DOHH2 (cell line): ENCODE results near the gene UQCRQ.

ENCODE experiments used
- CTCF ChIP-seq: fragments of 200-600 bp; sonication (generic); IDR thresholded peaks from one replicate; pipeline ENCODE4 v1.5.1; 2014; ENCODE audit warnings: antibody characterized with exemption, mild to moderate bottlenecking, low read depth, low read length; ENCODE audit not compliant: poor library complexity, severe bottlenecking
- EZH2phosphoT487 ChIP-seq: fragments of 200-600 bp; sonication (generic); IDR thresholded peaks from 2 replicates; pipeline ENCODE4 v1.6.1; 2017; ENCODE audit warnings: borderline replicate concordance, mild to moderate bottlenecking, antibody characterized with exemption, low read length, moderate library complexity, mixed read lengths

DNA sequence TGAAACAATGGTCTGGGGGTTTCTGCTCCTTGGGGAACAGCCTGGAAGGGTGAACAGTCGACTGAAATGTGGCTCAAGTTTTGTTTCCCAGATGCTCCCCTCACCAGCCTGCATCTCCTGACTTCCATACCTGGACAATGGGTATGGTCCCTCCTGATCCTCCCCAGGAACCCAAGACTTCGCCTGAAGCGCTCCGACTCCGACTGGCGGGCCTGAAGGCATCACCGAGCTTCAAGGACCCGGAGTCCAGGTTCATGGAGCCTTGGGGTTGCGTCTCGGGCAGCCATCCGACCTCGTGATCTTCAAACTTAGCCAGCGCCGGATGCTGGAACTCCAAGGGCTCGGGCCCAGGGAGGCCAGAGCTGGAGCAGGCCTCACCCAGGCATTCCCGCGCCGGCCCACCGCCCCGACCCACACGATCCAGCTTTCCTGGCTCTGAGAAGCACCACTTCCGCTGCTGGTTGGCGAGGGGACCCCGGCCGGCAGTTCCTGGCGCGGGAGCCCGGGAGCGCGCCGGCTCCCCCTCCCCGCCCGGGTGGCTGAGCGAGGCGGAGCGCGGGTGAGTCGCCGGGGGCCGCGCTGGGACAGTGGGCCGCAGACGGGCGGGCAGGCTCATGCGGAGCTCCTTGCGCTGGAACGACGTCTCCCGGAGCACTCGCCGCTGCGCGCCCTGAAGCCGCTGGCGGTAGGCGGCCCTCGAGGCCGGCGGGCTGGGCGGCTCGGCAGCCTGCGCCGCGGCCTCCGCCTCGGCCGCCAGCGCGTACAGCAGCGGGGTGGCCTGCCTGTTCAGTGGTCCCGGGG is 41.2 kb upstream of the UQCRQ start:
- TF ChIP-seq CTCF = no peak
- 0 out of 2 replicates have a peak, but pooled peaks have one; percentile 32 for TF ChIP-seq EZH2phosphoT487
